ENCODE data around the gene RHBDL3. TPM values are rescaled to one million over a fixed set of nuclear protein-coding genes. Genes with fewer than 3 reads are reported as not detected.

RHBDL3 gene
- total and polyA plus RNA-seq, 2 donors (not counting 3 experiments of a cell fraction or from before 2014, with no cell fraction given) = 0.11 to 0.20 TPM

DNA sequence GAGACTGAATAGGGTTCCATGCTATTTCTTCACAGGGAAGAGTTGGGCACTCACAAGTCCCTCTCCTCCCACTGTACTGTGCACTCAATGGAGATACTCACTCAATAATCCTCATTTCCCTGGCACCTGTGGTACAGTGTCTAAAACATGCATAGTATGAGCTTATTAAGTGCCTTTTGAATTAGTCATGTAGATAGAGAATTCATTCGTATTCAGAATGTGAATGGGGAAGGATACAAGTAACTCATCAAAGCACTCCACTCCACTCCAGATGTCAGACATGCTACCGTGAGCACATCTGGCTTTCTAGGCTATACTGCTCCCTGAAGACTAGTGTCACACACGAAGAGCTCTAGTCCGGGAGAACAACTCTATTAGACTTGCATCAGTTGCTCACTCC lies 70.1 kb downstream of the RHBDL3 start:
- Histone ChIP-seq H2AFZ (ENCODE audit: low read depth, low read length) (no peak overlapping the region), H3K27me3 (ENCODE audit: control insufficient read depth in 2 of 2, insufficient read depth in 2 of 2, low read length in 2 of 2) (no peaks in the 10 kb centered on the region), H3K4me2 (ENCODE audit: insufficient read depth, low read length) (no peak overlapping the region), H3K4me1 (ENCODE audit: control insufficient read depth, extremely low read depth, insufficient read depth, low read length) (no peaks in the 10 kb centered on the region), H3K27ac (ENCODE audit: insufficient read depth, low read depth, low read length) (no peak overlapping the region), H3K4me3 (replicated peaks in 1 of 3; ENCODE audit: insufficient read depth in 1 of 3, low read depth in 1 of 3, low read length in 3 of 3) (no peak overlapping the region), H3K9me3 (replicated peaks; ENCODE audit: control insufficient read depth, insufficient read depth, low read length) (no peaks in the 10 kb centered on the region), H4K20me1 (replicated peaks; ENCODE audit: control insufficient read depth, extremely low read depth, insufficient read depth, low read length) (no peaks in the 10 kb centered on the region), H3K36me3 (ENCODE audit: control insufficient read depth in 2 of 2, extremely low read depth in 1 of 2, insufficient read depth in 2 of 2, low read length in 2 of 2) (peaks cover 3 to 12% of the 10 kb centered on the region in 2 experiments), H3K9ac (replicated peaks; ENCODE audit: extremely low read depth, insufficient read depth, low read length) (no peak overlapping the region), H3K79me2 (ENCODE audit: control insufficient read depth, insufficient read depth, low read length) (no peaks in the 10 kb centered on the region), H3K9me1 (replicated peaks; ENCODE audit: control insufficient read depth, extremely low read depth, insufficient read depth, low read length) (no peaks in the 10 kb centered on the region)
- POLR2A ChIA-PET = no interaction called here
- no peak for DNase-seq (ENCODE audit: low read depth, low spot score)
- BruUV-seq (replicated peaks) = no TSS peak
- intact Hi-C loops (cut with micrococcal nuclease) (no loop called here), dilution Hi-C loops (cut with MboI; ENCODE audit: extremely low pct_ligation_motif_present, low sequenced_read_pairs) (no loop called here)
- CTCF ChIA-PET = interaction anchor here (1.4 kb wide), 1 partner anchor 19 kb away, joined by 3 read pairs; no protein-coding TSS in a partner anchor
- FAIRE-seq = no peak
- TF ChIP-seq EZH2 (IDR thresholded peaks at IDR 0.05; ENCODE audit: borderline replicate concordance, low read depth, low read length, severe bottlenecking) = no peak
- TF ChIP-seq POLR2AphosphoS5 (IDR thresholded peaks at IDR 0.05; ENCODE audit: insufficient read depth, low read depth, low read length) = no peak

GRCh38 chr17:32341141-32341856 lies 75.7 kb downstream of the RHBDL3 start:
- H3K9ac ChIP-seq (replicated peaks; ENCODE audit: extremely low read depth, insufficient read depth, low read length) = peak overlapping the region; percentile 84
- BruUV-seq (replicated peaks) = TSS peak; percentile 57
- intact Hi-C loops (cut with micrococcal nuclease) (no loop called here), dilution Hi-C loops (cut with MboI; ENCODE audit: extremely low pct_ligation_motif_present, low sequenced_read_pairs) (no loop called here)
- H3K4me2 ChIP-seq (ENCODE audit: insufficient read depth, low read length) = peak overlapping the region; percentile 89
- H2AFZ ChIP-seq (ENCODE audit: low read depth, low read length) = peak overlapping the region; percentile 87
- no peaks in the 10 kb centered on the region for H3K9me3 ChIP-seq (replicated peaks; ENCODE audit: control insufficient read depth, insufficient read depth, low read length)
- no peaks in the 10 kb centered on the region for H4K20me1 ChIP-seq (replicated peaks; ENCODE audit: control insufficient read depth, extremely low read depth, insufficient read depth, low read length)
- POLR2A ChIA-PET = no interaction called here
- DNase-seq (ENCODE audit: low read depth, low spot score) (peak; percentile 40), FAIRE-seq (no peak)
- H3K27me3 ChIP-seq (ENCODE audit: control insufficient read depth in 2 of 2, insufficient read depth in 2 of 2, low read length in 2 of 2) = no peaks in the 10 kb centered on the region
- no peaks in the 10 kb centered on the region for H3K9me1 ChIP-seq (replicated peaks; ENCODE audit: control insufficient read depth, extremely low read depth, insufficient read depth, low read length)
- no peaks in the 10 kb centered on the region for H3K79me2 ChIP-seq (ENCODE audit: control insufficient read depth, insufficient read depth, low read length)
- CTCF ChIA-PET = interaction anchor here (0.5 to 2.0 kb wide), 9 partner anchors 10 to 103 kb away, joined by 3 to 6 read pairs (median 3); partner anchors contain the start of gene PSMD11
- peak overlapping the region; percentile 39 for H3K27ac ChIP-seq (ENCODE audit: insufficient read depth, low read depth, low read length)
- H3K4me1 ChIP-seq (ENCODE audit: control insufficient read depth, extremely low read depth, insufficient read depth, low read length) = peaks cover 11% of the 10 kb centered on the region
- peak in 1 of 2 donors; percentile 3 for TF ChIP-seq CTCF (IDR thresholded peaks at IDR 0.05; ENCODE audit: extremely low read depth in 1 of 2, insufficient read depth in 1 of 2, low read depth in 1 of 2, low read length in 2 of 2)
- TF ChIP-seq EZH2 (IDR thresholded peaks at IDR 0.05; ENCODE audit: borderline replicate concordance, low read depth, low read length, severe bottlenecking) = no peak
- H3K4me3 ChIP-seq (replicated peaks in 1 of 3; ENCODE audit: insufficient read depth in 1 of 3, low read depth in 1 of 3, low read length in 3 of 3) = peak overlapping the region; percentile 34 to 71 (median 58)
- H3K36me3 ChIP-seq (ENCODE audit: control insufficient read depth in 2 of 2, extremely low read depth in 1 of 2, insufficient read depth in 2 of 2, low read length in 2 of 2) = peaks cover 3 to 4% of the 10 kb centered on the region in 2 experiments

Measured in endothelial cell of umbilical vein (primary cell).